ENCODE measurements around the gene PHIP. TPM values are rescaled to one million over a fixed set of nuclear protein-coding genes. Genes with fewer than 3 reads are reported as not detected.
"Not testable (repeated sequence)": the region's sequence is repeated elsewhere in the genome, so short reads cannot be mapped to it uniquely, and the experiment has no call there.

The PHIP gene
- polyA plus RNA-seq, 3 donors = 3.2 to 10.8 (median 5.1) TPM

GRCh38 chr6:78908621-78909020 is 169.4 kb downstream of the PHIP start:
- no peaks in the 10 kb centered on the region for H3K9me3 ChIP-seq (replicated peaks in 1 of 2; ENCODE audit: control insufficient read depth in 1 of 2, insufficient read depth in 1 of 2, low read length in 2 of 2)
- H3K9ac ChIP-seq (ENCODE audit: insufficient read depth, low read length, poor library complexity, severe bottlenecking) = no peak overlapping the region
- peaks cover 12 to 16% of the 10 kb centered on the region in 2 donors for H3K27me3 ChIP-seq (ENCODE audit: control insufficient read depth in 2 of 2, insufficient read depth in 2 of 2, low read length in 2 of 2)
- no peak overlapping the region for H3K4me3 ChIP-seq (replicated peaks in 1 of 3; ENCODE audit: low read depth in 2 of 3, low read length in 3 of 3)
- no peaks in the 10 kb centered on the region for H3K36me3 ChIP-seq (replicated peaks in 1 of 2; ENCODE audit: control insufficient read depth in 1 of 2, insufficient read depth in 2 of 2, low read length in 2 of 2)
- no peak for TF ChIP-seq CTCF (IDR thresholded peaks at IDR 0.05)
- Mint-ChIP-seq H3K27ac (peak overlapping the region in 2 of 7 donors; percentile 23 to 74), H3K27me3 (ENCODE audit: low read depth in 3 of 3) (peaks cover 19 to 24% (median 23%) of the 10 kb centered on the region in 3 donors), H3K9me3 (peaks cover 0 to 3% (median 0%) of the 10 kb centered on the region in 7 donors), H3K4me3 (no peak overlapping the region), H3K4me1 (peaks cover 26% of the 10 kb centered on the region), H3K36me3 (peaks cover 0 to 8% of the 10 kb centered on the region in 2 donors)
- H3K4me2 ChIP-seq (replicated peaks; ENCODE audit: extremely low read depth, low read length, poor library complexity, severe bottlenecking) = no peak overlapping the region
- H4K20me1 ChIP-seq (ENCODE audit: insufficient read depth, low read length) = no peaks in the 10 kb centered on the region
- no peak overlapping the region for H3K27ac ChIP-seq (ENCODE audit: low read depth in 1 of 2, low read length in 2 of 2)
- H3K79me2 ChIP-seq (ENCODE audit: insufficient read depth, low read length) = no peaks in the 10 kb centered on the region
- peak in 1 of 3 donors; percentile 3 for DNase-seq
- intact Hi-C loops (cut with micrococcal nuclease) = no loop called here
- WGBS (ENCODE audit: insufficient coverage) = no CpG with 5 or more reads among the region's 2 CpGs
- peaks cover 27 to 28% of the 10 kb centered on the region in 2 donors for H3K4me1 ChIP-seq (ENCODE audit: control insufficient read depth in 1 of 2, insufficient read depth in 2 of 2, low read length in 2 of 2)
- H2AFZ ChIP-seq (ENCODE audit: insufficient read depth, low read depth, low read length, poor library complexity, severe bottlenecking) = peak overlapping the region; percentile 57

- intact Hi-C loops (cut with micrococcal nuclease) = no loop called here
- no peak overlapping the region for H3K27ac Mint-ChIP-seq
- Histone ChIP-seq H2AFZ (ENCODE audit: insufficient read depth, low read depth, low read length, poor library complexity, severe bottlenecking) (no peak overlapping the region), H3K4me3 (replicated peaks in 1 of 3; ENCODE audit: low read depth in 2 of 3, low read length in 3 of 3) (no peak overlapping the region), H3K27ac (ENCODE audit: low read depth in 1 of 2, low read length in 2 of 2) (no peak overlapping the region), H3K79me2 (ENCODE audit: insufficient read depth, low read length) (no peaks in the 10 kb centered on the region), H3K4me1 (ENCODE audit: control insufficient read depth in 1 of 2, insufficient read depth in 2 of 2, low read length in 2 of 2) (no peaks in the 10 kb centered on the region), H3K4me2 (replicated peaks; ENCODE audit: extremely low read depth, low read length, poor library complexity, severe bottlenecking) (no peak overlapping the region), H4K20me1 (ENCODE audit: insufficient read depth, low read length) (no peaks in the 10 kb centered on the region), H3K27me3 (ENCODE audit: control insufficient read depth in 2 of 2, insufficient read depth in 2 of 2, low read length in 2 of 2) (no peaks in the 10 kb centered on the region), H3K9ac (ENCODE audit: insufficient read depth, low read length, poor library complexity, severe bottlenecking) (no peak overlapping the region), H3K9me3 (replicated peaks in 1 of 2; ENCODE audit: control insufficient read depth in 1 of 2, insufficient read depth in 1 of 2, low read length in 2 of 2) (no peaks in the 10 kb centered on the region), H3K36me3 (replicated peaks in 1 of 2; ENCODE audit: control insufficient read depth in 1 of 2, insufficient read depth in 2 of 2, low read length in 2 of 2) (no peaks in the 10 kb centered on the region)
- no peak for TF ChIP-seq CTCF (IDR thresholded peaks at IDR 0.05)
- WGBS (ENCODE audit: insufficient coverage) = no CpG with 5 or more reads among the region's 2 CpGs
- H3K4me3 Mint-ChIP-seq = no peak overlapping the region
- peaks cover 9% of the 10 kb centered on the region for H3K4me1 Mint-ChIP-seq
- H3K27me3 Mint-ChIP-seq (ENCODE audit: low read depth in 3 of 3) = no peaks in the 10 kb centered on the region
- no peak for DNase-seq
- H3K9me3 Mint-ChIP-seq = peaks cover 0 to 3% (median 0%) of the 10 kb centered on the region in 7 donors
- H3K36me3 Mint-ChIP-seq = no peaks in the 10 kb centered on the region
Measured at GRCh38 chr6:78896227-78896626, 181.8 kb downstream of the PHIP start.

GRCh38 chr6:78889901-78890300 is 188.2 kb downstream of the PHIP start:
- H3K27me3 Mint-ChIP-seq (ENCODE audit: low read depth in 3 of 3); H3K79me2 ChIP-seq (ENCODE audit: insufficient read depth, low read length); H3K27me3 ChIP-seq (ENCODE audit: control insufficient read depth in 2 of 2, insufficient read depth in 2 of 2, low read length in 2 of 2); H4K20me1 ChIP-seq (ENCODE audit: insufficient read depth, low read length); H3K36me3 ChIP-seq (replicated peaks in 1 of 2; ENCODE audit: control insufficient read depth in 1 of 2, insufficient read depth in 2 of 2, low read length in 2 of 2); H3K4me3 Mint-ChIP-seq; H3K4me3 ChIP-seq (replicated peaks in 1 of 3; ENCODE audit: low read depth in 2 of 3, low read length in 3 of 3); H3K9ac ChIP-seq (ENCODE audit: insufficient read depth, low read length, poor library complexity, severe bottlenecking); H3K4me1 Mint-ChIP-seq; H2AFZ ChIP-seq (ENCODE audit: insufficient read depth, low read depth, low read length, poor library complexity, severe bottlenecking); DNase-seq; H3K27ac Mint-ChIP-seq; H3K36me3 Mint-ChIP-seq; H3K4me1 ChIP-seq (ENCODE audit: control insufficient read depth in 1 of 2, insufficient read depth in 2 of 2, low read length in 2 of 2); H3K27ac ChIP-seq (ENCODE audit: low read depth in 1 of 2, low read length in 2 of 2); intact Hi-C loops (cut with micrococcal nuclease); H3K9me3 ChIP-seq (replicated peaks in 1 of 2; ENCODE audit: control insufficient read depth in 1 of 2, insufficient read depth in 1 of 2, low read length in 2 of 2); H3K4me2 ChIP-seq (replicated peaks; ENCODE audit: extremely low read depth, low read length, poor library complexity, severe bottlenecking): not testable (repeated sequence)
- H3K9me3 Mint-ChIP-seq = peaks cover 0 to 13% (median 3%) of the 10 kb centered on the region in 7 donors
- no CpG with 5 or more reads among the region's 5 CpGs for WGBS (ENCODE audit: insufficient coverage)

Data from CD14-positive monocyte (primary cell).